GM12878 (cell line): ENCODE data around the gene MYRF. TPM values are rescaled to one million over a fixed set of nuclear protein-coding genes. Genes with fewer than 3 reads are reported as not detected.
A peak's percentile ranks its signal among the peaks of the same experiment; 100 is the strongest.

Experiments
- ATAC-seq: fragments of 200-7000 bp; cut with Tn5 transposase; 3 replicates; pipeline ENCODE4 v1.9.1; 2020; ENCODE audit warnings: mild to moderate bottlenecking, moderate library complexity
- BruUV-seq: library from RNA; stranded (reverse); fragments of 400-500 nt; replicated peaks from 2 replicates; lab custom pipeline; 2021; lab: Mats Ljungman, UMichigan
- CTCF ChIA-PET: fragments of 300-600 bp; sonication (Branson Sonifier 250); formaldehyde crosslinking; extraction: SDS; loops from one replicate; lab custom pipeline; 2021; ENCODE audit warnings: inconsistent platforms; lab: Yijun Ruan, JAX
- POLR2A ChIA-PET: fragments of 350-600 bp; formaldehyde crosslinking; extraction: SDS; loops from one replicate; lab custom pipeline; 2021; ENCODE audit warnings: inconsistent platforms; lab: Charles Lee
- RAD21 ChIA-PET: fragments of 300-600 bp; sonication (Branson Sonifier 250); formaldehyde crosslinking; loops from one replicate; lab custom pipeline; 2023; ENCODE audit warnings: antibody characterized with exemption; ENCODE audit not compliant: unreplicated experiment; lab: Charles Lee
- SMC1A ChIA-PET: fragments of 300-600 bp; sonication (Branson Sonifier 250); formaldehyde crosslinking; loops from one replicate; lab custom pipeline; 2023; ENCODE audit not compliant: unreplicated experiment, uncharacterized antibody; lab: Charles Lee
- DNase-seq: peaks from one replicate; pipeline ENCODE4 v3.0.0-alpha.2; 2011; ENCODE audit warnings: low read depth, low spot score
- FAIRE-seq: peaks from 3 replicates; lab custom pipeline; 2011; peaks lifted over from hg19 to GRCh38; lab: Jason Lieb, UNC
- H2AFZ ChIP-seq: 2 replicates; pipeline ENCODE4 v1.6.0; 2011; ENCODE audit warnings: low read depth, low read length, control low read depth; ENCODE audit not compliant: control insufficient read depth
- H3K27ac ChIP-seq: 2 replicates; pipeline ENCODE4 v1.5.1; 2011; ENCODE audit warnings: control low read depth; ENCODE audit not compliant: control insufficient read depth, insufficient read depth
- H3K27me3 ChIP-seq, 2 experiments: replicated peaks in 1 of 2; 2 replicates each; pipeline versions ENCODE4 v1.6.0 to v1.6.1; 2011; ENCODE audit warnings: low read length in 1 of 2; ENCODE audit not compliant: control insufficient read depth in 2 of 2, insufficient read depth in 2 of 2
- H3K36me3 ChIP-seq, 2 experiments: 2 replicates each; pipeline ENCODE4 v1.5.1; 2011; ENCODE audit warnings: low read length in 1 of 2; ENCODE audit not compliant: control insufficient read depth in 2 of 2, insufficient read depth in 2 of 2
- H3K4me1 ChIP-seq: 2 replicates; pipeline ENCODE4 v1.6.1; 2011; ENCODE audit warnings: mild to moderate bottlenecking, low read length, moderate library complexity, mixed read lengths; ENCODE audit not compliant: control insufficient read depth, insufficient read depth
- H3K4me2 ChIP-seq: 2 replicates; pipeline ENCODE4 v1.6.0; 2011; ENCODE audit warnings: control low read depth; ENCODE audit not compliant: control insufficient read depth, insufficient read depth
- H3K4me3 ChIP-seq: fragments of 200-600 bp; sonication (generic); 2 replicates; pipeline ENCODE4 v1.5.1; 2016
- H3K79me2 ChIP-seq: 2 replicates; pipeline ENCODE4 v1.6.0; 2011; ENCODE audit warnings: low read length; ENCODE audit not compliant: control insufficient read depth, insufficient read depth
- H3K9ac ChIP-seq: 2 replicates; pipeline ENCODE4 v1.8.0; 2011; ENCODE audit warnings: low read length, control low read depth, mixed read lengths; ENCODE audit not compliant: control insufficient read depth, insufficient read depth
- H3K9me3 ChIP-seq: replicated peaks from 3 replicates; pipeline ENCODE4 v1.5.1; 2011; ENCODE audit warnings: mild to moderate bottlenecking, low read length; ENCODE audit not compliant: control insufficient read depth, insufficient read depth
- H4K20me1 ChIP-seq: 2 replicates; pipeline ENCODE4 v1.6.0; 2011; ENCODE audit not compliant: control insufficient read depth, insufficient read depth
- ASH2L ChIP-seq: fragments of 300-600, 200-600 bp; sonication (generic); IDR thresholded peaks from 2 replicates; pipeline ENCODE4 v1.6.1; 2017; ENCODE audit warnings: low read depth, mild to moderate bottlenecking, borderline replicate concordance
- ATF7 ChIP-seq: fragments of 450-650 bp; IDR thresholded peaks from 2 replicates; pipeline ENCODE4 v1.6.1; 2016; ENCODE audit warnings: low read depth, mild to moderate bottlenecking
- BHLHE40 ChIP-seq, 2 experiments: fragments of 450-650 bp in 1 of 2; IDR thresholded peaks; 2 replicates each; pipeline ENCODE4 v1.6.1; 2011 to 2017; ENCODE audit warnings: low read depth in 2 of 2, borderline replicate concordance in 1 of 2, improper control_type of control experiment in 1 of 2, low read length in 1 of 2, mild to moderate bottlenecking in 1 of 2
- CBX3 ChIP-seq: fragments of 200-600 bp; sonication (generic); IDR thresholded peaks from 2 replicates; pipeline ENCODE4 v1.6.1; 2016; ENCODE audit warnings: low read depth, borderline replicate concordance
- ESRRA ChIP-seq: IDR thresholded peaks from 2 replicates; pipeline ENCODE4 v1.6.1; 2012; ENCODE audit warnings: mild to moderate bottlenecking, low read length, improper control_type of control experiment
- FOS ChIP-seq: IDR thresholded peaks from 3 replicates; pipeline ENCODE4 v1.6.1; 2011; ENCODE audit warnings: borderline replicate concordance; ENCODE audit not compliant: insufficient read length; ENCODE audit errors: extremely low read depth
- FOXM1 ChIP-seq: IDR thresholded peaks from 2 replicates; pipeline ENCODE4 v1.6.1; 2012; ENCODE audit warnings: low read depth, mild to moderate bottlenecking, inconsistent platforms, low read length, moderate library complexity
- GATAD2B ChIP-seq: fragments of 450-650 bp; conservative IDR thresholded peaks from 2 replicates; pipeline ENCODE4 v1.6.1; 2017; ENCODE audit warnings: low read depth, mild to moderate bottlenecking, moderate library complexity
- IRF4 ChIP-seq: IDR thresholded peaks from 2 replicates; pipeline ENCODE4 v1.6.1; 2011; ENCODE audit warnings: low read depth, low read length
- MEF2B ChIP-seq: fragments of 450-650 bp; IDR thresholded peaks from 2 replicates; pipeline ENCODE4 v1.6.1; 2018; ENCODE audit warnings: mild to moderate bottlenecking, moderate library complexity; ENCODE audit not compliant: partially characterized antibody, poor library complexity, severe bottlenecking
- NRF1 ChIP-seq: conservative IDR thresholded peaks from 2 replicates; pipeline ENCODE4 v1.6.1; 2011; ENCODE audit warnings: mild to moderate bottlenecking, low read depth, low read length, improper control_type of control experiment
- POLR2A ChIP-seq: IDR thresholded peaks from 2 replicates; pipeline ENCODE4 v1.6.1; 2011; ENCODE audit warnings: low read depth, mild to moderate bottlenecking, low read length
- RELA ChIP-seq: fragments of 450-650 bp; IDR thresholded peaks from 2 replicates; pipeline ENCODE4 v1.8.0; 2014; ENCODE audit warnings: borderline replicate concordance; ENCODE audit not compliant: partially characterized antibody
- RFX5 ChIP-seq: IDR thresholded peaks from 2 replicates; pipeline ENCODE4 v1.6.1; 2011; ENCODE audit warnings: low read depth, low read length, improper control_type of control experiment
- SMAD1 ChIP-seq: fragments of 450-650 bp; IDR thresholded peaks from 2 replicates; pipeline ENCODE4 v1.6.1; 2018; ENCODE audit warnings: mild to moderate bottlenecking, low read depth; ENCODE audit not compliant: partially characterized antibody
- SMAD5 ChIP-seq: IDR thresholded peaks from 2 replicates; pipeline ENCODE4 v1.6.1; 2016; ENCODE audit warnings: antibody characterized with exemption, low read depth
- TCF7 ChIP-seq: IDR thresholded peaks from 2 replicates; pipeline ENCODE4 v1.6.1; 2014; ENCODE audit warnings: antibody characterized with exemption, borderline replicate concordance
- ZBED1 ChIP-seq: IDR thresholded peaks from 2 replicates; pipeline ENCODE4 v1.6.1; 2016; ENCODE audit warnings: borderline replicate concordance
- WGBS: methylation state at CpG from one replicate; pipeline ENCODE4 v1.1.6; 2016; ENCODE audit warnings: low lambda C conversion rate; ENCODE audit not compliant: insufficient replicate concordance, insufficient coverage; ENCODE audit errors: missing lambda C conversion rate; 5-methylcytosine and 5-hydroxymethylcytosine counted together
- in situ Hi-C: fragments of 300-500 bp; cut with MboI; formaldehyde crosslinking; loops from 9 replicates; pipeline ENCODE4 v1.14.3; 2018; ENCODE audit warnings: mixed read lengths
- intact Hi-C: fragments of 100-400 bp; cut with micrococcal nuclease; formaldehyde crosslinking; loops from one replicate; pipeline ENCODE4 v1.14.2; 2022; ENCODE audit not compliant: unreplicated experiment
- polyA plus RNA-seq, 11 experiments: library from polyadenylated mRNA; depleted of rRNA in 4 of 11; unstranded in 6 of 11; stranded (reverse) in 5 of 11; fragments of >200 nt; fragmentation: Nextera tagmentation in 4 of 11; fragmentation: Illumina TruSeq in 1 of 11; extraction: Ambion mirVana in 4 of 11; extraction: Trizol in 1 of 11; gene quantifications; 1 replicate in 1 of 11; 2 replicates in 10 of 11; pipeline versions ENCODE4 v1.2.1 to v1.2.3, GENCODE V29; 2011 to 2016; ENCODE audit warnings: inconsistent platforms in 2 of 11, missing spikeins in 2 of 11, low read depth in 1 of 11
- total RNA-seq, 4 experiments: library from RNA; depleted of rRNA in 3 of 4; stranded (reverse); fragments of >200 nt in 3 of 4; fragmentation: Illumina TruSeq in 1 of 4; extraction: Trizol in 1 of 4; gene quantifications; 2 replicates each; pipeline versions ENCODE4 v1.2.1 to v1.2.3, GENCODE V29; 2013 to 2021
- TF ChIP-seq, protein P1 (sequence below): IDR thresholded peaks from 2 replicates; pipeline ENCODE4 v1.6.1; 2011; ENCODE audit warnings: low read depth, low read length, improper control_type of control experiment, borderline replicate concordance
- TF ChIP-seq, protein P2 (sequence below): fragments of 450-650 bp; formaldehyde crosslinking; IDR thresholded peaks from 2 replicates; pipeline ENCODE4 v1.4.0; 2022; ENCODE audit warnings: mild to moderate bottlenecking, moderate library complexity

The MYRF gene
- total and polyA plus RNA-seq, 10 of the 15 experiments (the other 5 are each of a cell fraction or from before 2014, with no cell fraction given), result 0.27 to 15.6 (median 0.89) TPM

DNA sequence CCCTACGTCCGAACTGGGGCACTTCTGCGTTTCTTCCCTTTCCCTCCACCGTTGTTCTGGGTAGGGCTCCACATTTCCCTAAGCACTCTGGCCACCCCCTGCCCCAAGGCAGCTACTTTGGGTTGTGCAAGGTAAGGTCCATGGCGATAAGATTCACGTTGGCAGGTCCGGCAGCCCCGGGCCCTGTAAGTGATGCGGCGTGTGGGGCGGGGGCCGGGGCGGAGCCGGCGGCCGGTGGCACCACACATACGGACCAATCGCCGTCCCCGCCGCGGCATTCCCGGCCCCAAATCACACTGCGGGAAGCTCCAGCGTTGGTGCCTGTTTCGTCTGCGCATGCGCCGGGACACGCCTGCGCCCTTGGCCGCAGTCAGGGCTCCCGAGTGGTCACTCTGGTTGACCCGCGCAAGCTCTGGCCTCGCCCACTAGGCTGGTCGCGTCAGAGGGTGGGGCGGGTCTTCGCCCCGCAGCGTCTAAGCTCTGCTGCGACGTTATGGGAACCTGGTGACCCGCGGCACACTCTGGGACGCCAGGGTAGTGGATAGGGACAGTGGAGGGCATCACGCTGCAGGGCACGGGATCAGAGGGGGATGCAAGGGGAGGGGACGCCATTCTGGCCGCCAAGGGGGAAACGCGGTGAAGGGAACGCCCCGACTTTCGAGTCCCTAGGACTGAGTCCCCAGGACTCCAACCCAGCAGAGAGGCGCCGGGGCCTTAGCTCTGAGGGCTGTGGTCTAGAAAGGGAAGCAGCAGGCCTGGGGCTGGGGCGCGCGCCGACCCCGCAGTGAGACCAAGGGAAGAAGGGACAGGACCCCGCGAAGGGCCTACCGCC, 62.7 kb downstream of the MYRF start:
- in situ Hi-C loops (no loop called here), intact Hi-C loops (loop anchor here (1.0 kb wide), 1 partner anchor 23 kb away; the partner anchor contains the start of genes FEN1 and TMEM258)
- POLR2A ChIA-PET, result interaction anchor here (0.5 to 9.9 kb wide), 18 partner anchors 8 to 456 kb away, joined by 3 to 167 read pairs (median 6); partner anchors contain the start of genes FADS2, FEN1, FTH1 and TMEM258
- Histone ChIP-seq H3K27ac (peak overlapping the region; percentile 87), H3K4me2 (peak overlapping the region; percentile 95), H3K9me3 (no peaks in the 10 kb centered on the region), H3K36me3 (0 out of 4 replicates have a peak, but pooled peaks cover 0 to 5% of the 10 kb centered on the region in 2 experiments), H3K4me1 (peaks cover 3% of the 10 kb centered on the region; the same call in 1 of the 2 replicates), H2AFZ (peak overlapping the region; percentile 82), H4K20me1 (no peaks in the 10 kb centered on the region), H3K27me3 (no peaks in the 10 kb centered on the region), H3K9ac (peak overlapping the region; percentile 89), H3K4me3 (peak overlapping the region; percentile 81), H3K79me2 (peaks cover 21% of the 10 kb centered on the region)
- CTCF ChIA-PET, result interaction anchor here (0.7 to 10.8 kb wide), 20 partner anchors 11 to 293 kb away, joined by 3 to 141 read pairs (median 6); partner anchors contain the start of gene FADS2
- 4% methylated on average over 60 of the region's 66 CpGs for WGBS
- DNase-seq, result peak; percentile 87
- RAD21 ChIA-PET, result interaction anchor here (0.8 to 5.4 kb wide), 18 partner anchors 8 to 308 kb away, joined by 3 to 51 read pairs (median 4); partner anchors contain the start of genes FADS2, FEN1, INCENP and TMEM258
- SMC1A ChIA-PET, result interaction anchor here (0.6 to 5.1 kb wide), 12 partner anchors 9 to 537 kb away, joined by 3 to 67 read pairs (median 6); partner anchors contain the start of gene FADS2
- peak; percentile 38 for FAIRE-seq
- BruUV-seq, result TSS peak; percentile 74
- ATAC-seq, result peak; percentile 83
- TF ChIP-seq ASH2L (no peak), MEF2B (no peak), SMAD5 (peak; percentile 14; the same call in 1 of the 2 replicates), ESRRA (no peak), SMAD1 (peak; percentile 24), FOS (no peak), ATF7 (no peak), BHLHE40 (IDR thresholded peaks at IDR 0.05; ENCODE audit: borderline replicate concordance in 1 of 2, low read depth in 2 of 2, low read length in 1 of 2) (peak; percentile 16 to 72; a peak in 2 of 4 replicates), TCF7 (no peak), ZBED1 (no peak; the same call in 1 of the 2 replicates), FOXM1 (no peak), GATAD2B (no peak; the same call in 1 of the 2 replicates), RFX5 (no peak), RELA (no peak), POLR2A (peak; percentile 78), CBX3 (no peak), NRF1 (peak; percentile 76), IRF4 (no peak)
- TF ChIP-seq, protein P1, sequence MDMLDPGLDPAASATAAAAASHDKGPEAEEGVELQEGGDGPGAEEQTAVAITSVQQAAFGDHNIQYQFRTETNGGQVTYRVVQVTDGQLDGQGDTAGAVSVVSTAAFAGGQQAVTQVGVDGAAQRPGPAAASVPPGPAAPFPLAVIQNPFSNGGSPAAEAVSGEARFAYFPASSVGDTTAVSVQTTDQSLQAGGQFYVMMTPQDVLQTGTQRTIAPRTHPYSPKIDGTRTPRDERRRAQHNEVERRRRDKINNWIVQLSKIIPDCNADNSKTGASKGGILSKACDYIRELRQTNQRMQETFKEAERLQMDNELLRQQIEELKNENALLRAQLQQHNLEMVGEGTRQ, result no peak
- TF ChIP-seq, protein P2, sequence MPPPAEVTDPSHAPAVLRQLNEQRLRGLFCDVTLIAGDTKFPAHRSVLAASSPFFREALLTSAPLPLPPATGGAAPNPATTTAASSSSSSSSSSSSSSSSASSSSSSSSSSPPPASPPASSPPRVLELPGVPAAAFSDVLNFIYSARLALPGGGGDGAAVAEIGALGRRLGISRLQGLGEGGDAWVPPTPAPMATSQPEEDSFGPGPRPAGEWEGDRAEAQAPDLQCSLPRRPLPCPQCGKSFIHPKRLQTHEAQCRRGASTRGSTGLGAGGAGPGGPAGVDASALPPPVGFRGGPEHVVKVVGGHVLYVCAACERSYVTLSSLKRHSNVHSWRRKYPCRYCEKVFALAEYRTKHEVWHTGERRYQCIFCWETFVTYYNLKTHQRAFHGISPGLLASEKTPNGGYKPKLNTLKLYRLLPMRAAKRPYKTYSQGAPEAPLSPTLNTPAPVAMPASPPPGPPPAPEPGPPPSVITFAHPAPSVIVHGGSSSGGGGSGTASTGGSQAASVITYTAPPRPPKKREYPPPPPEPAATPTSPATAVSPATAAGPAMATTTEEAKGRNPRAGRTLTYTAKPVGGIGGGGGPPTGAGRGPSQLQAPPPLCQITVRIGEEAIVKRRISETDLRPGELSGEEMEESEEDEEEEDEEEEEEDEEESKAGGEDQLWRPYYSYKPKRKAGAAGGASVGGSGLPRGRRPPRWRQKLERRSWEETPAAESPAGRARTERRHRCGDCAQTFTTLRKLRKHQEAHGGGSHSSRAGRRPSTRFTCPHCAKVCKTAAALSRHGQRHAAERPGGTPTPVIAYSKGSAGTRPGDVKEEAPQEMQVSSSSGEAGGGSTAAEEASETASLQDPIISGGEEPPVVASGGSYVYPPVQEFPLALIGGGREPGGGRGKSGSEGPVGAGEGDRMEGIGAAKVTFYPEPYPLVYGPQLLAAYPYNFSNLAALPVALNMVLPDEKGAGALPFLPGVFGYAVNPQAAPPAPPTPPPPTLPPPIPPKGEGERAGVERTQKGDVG (CRISPR knock-in tag), result no peak
